Measurements from ENCODE around the gene CEP152.

DNA sequence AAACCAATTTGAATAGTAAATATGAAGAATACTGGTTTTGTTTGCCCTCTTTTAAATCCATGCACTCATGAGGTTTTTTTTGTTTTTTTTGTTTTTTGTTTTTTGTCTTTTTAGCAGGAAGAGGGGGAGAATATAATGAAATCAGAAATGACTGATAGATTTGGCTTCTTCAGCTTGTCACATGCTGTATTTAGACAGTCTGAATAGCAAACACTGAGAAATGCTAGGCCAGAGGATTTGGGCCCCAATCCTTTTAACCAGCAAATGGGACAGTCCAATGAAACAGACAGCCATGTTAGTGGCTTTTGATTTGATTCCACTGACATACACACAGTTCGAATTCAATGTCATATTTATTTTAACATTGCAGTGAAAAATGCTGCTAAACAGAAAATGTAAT lies 14.2 kb upstream of the CEP152 start:
- no peak for TF ChIP-seq ZNF350 (tag by site-specific recombination; IDR thresholded peaks at IDR 0.05)
- no peak for TF ChIP-seq CTCF (tag by site-specific recombination; IDR thresholded peaks at IDR 0.05)
- TF ChIP-seq HOXD13 (CRISPR knock-in tag; IDR thresholded peaks at IDR 0.05; ENCODE audit: borderline replicate concordance), result no peak
- no peak for TF ChIP-seq ZNF768 (tag by site-specific recombination; IDR thresholded peaks at IDR 0.05)

Data from HEK293 (cell line).